OCI-LY1 (cell line): ENCODE results near the gene FAM120C.

ENCODE experiments used
- EZH2 ChIP-seq: fragments of 200-600 bp; sonication (generic), shearing (Covaris generic); IDR thresholded peaks from 2 replicates; pipeline ENCODE4 v1.8.0; 2017; ENCODE audit warnings: borderline replicate concordance, mixed run types, mild to moderate bottlenecking, antibody characterized with exemption, low read length, moderate library complexity, mixed read lengths
- TF ChIP-seq, protein P1 (sequence below): fragments of 200-600 bp; sonication (generic), shearing (Covaris generic); IDR thresholded peaks from 2 replicates; pipeline ENCODE4 v1.5.1; 2017; ENCODE audit warnings: mild to moderate bottlenecking, antibody characterized with exemption, low read length, moderate library complexity, mixed read lengths

DNA sequence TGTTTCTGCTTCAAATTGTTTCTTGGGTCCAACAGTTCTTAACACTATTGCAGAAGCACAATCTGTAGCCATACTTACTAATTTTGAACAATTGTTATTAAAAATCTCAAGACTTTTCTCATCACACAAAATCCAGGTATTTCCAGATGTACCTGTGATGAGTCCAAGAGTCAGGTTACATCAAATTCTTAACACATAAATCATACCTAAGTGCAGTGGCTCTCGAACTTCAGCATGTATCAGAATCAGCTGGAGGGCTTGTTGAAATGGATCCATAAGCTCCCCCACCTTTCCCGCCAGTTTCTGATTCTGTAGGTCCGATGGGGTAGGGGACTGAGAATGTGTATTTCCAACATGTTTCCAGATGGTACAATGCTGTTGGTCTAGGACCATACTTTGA is 10.6 kb downstream of the FAM120C start:
- TF ChIP-seq, protein P1, sequence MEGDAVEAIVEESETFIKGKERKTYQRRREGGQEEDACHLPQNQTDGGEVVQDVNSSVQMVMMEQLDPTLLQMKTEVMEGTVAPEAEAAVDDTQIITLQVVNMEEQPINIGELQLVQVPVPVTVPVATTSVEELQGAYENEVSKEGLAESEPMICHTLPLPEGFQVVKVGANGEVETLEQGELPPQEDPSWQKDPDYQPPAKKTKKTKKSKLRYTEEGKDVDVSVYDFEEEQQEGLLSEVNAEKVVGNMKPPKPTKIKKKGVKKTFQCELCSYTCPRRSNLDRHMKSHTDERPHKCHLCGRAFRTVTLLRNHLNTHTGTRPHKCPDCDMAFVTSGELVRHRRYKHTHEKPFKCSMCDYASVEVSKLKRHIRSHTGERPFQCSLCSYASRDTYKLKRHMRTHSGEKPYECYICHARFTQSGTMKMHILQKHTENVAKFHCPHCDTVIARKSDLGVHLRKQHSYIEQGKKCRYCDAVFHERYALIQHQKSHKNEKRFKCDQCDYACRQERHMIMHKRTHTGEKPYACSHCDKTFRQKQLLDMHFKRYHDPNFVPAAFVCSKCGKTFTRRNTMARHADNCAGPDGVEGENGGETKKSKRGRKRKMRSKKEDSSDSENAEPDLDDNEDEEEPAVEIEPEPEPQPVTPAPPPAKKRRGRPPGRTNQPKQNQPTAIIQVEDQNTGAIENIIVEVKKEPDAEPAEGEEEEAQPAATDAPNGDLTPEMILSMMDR: no peak
- no peak for TF ChIP-seq EZH2
